ENCODE data around the gene EWSR1. TPM values are rescaled to one million over a fixed set of nuclear protein-coding genes. Genes with fewer than 3 reads are reported as not detected.

The EWSR1 gene
- total RNA-seq, 4 donors from 2014 or later, result 132 to 308 (median 170) TPM

- TF ChIP-seq POLR2A (IDR thresholded peaks at IDR 0.05) (no peak), CTCF (IDR thresholded peaks at IDR 0.05) (no peak), EP300 (IDR thresholded peaks at IDR 0.05) (no peak), POLR2AphosphoS5 (IDR thresholded peaks at IDR 0.05) (no peak)
- Histone ChIP-seq H3K27me3 (no peaks in the 10 kb centered on the region), H3K4me1 (peaks cover 25% of the 10 kb centered on the region), H3K4me3 (no peak overlapping the region), H3K36me3 (peaks cover 39% of the 10 kb centered on the region), H3K27ac (no peak overlapping the region), H3K9me3 (no peaks in the 10 kb centered on the region)
- no peak for DNase-seq (ENCODE audit: low spot score in 2 of 2)
- WGBS, result 40% methylated on average over 1 of the region's 2 CpGs
Measured at GRCh38 chr22:29302402-29302680, 34.3 kb downstream of the EWSR1 start.

- Histone ChIP-seq H3K36me3 (peaks cover 33% of the 10 kb centered on the region), H3K9me3 (no peaks in the 10 kb centered on the region), H3K27me3 (no peaks in the 10 kb centered on the region), H3K4me3 (no peak overlapping the region), H3K27ac (no peak overlapping the region), H3K4me1 (peaks cover 30% of the 10 kb centered on the region)
- no peak for TF ChIP-seq POLR2AphosphoS5 (IDR thresholded peaks at IDR 0.05)
- TF ChIP-seq CTCF (IDR thresholded peaks at IDR 0.05), result no peak
- no peak for TF ChIP-seq EP300 (IDR thresholded peaks at IDR 0.05)
- 20% methylated on average over 3 of the region's 13 CpGs for WGBS
- DNase-seq (ENCODE audit: low spot score in 2 of 2), result peak in 1 of 2 donors; percentile 75
Measured at GRCh38 chr22:29302681-29303465, 34.8 kb downstream of the EWSR1 start.

GRCh38 chr22:29305836-29306174 is 37.7 kb downstream of the EWSR1 start:
- DNase-seq (ENCODE audit: low spot score in 2 of 2), result no peak
- Histone ChIP-seq H3K4me1 (peaks cover 59% of the 10 kb centered on the region), H3K4me3 (peak overlapping the region; percentile 88), H3K9me3 (no peaks in the 10 kb centered on the region), H3K27me3 (no peaks in the 10 kb centered on the region), H3K27ac (no peak overlapping the region), H3K36me3 (peaks cover 4% of the 10 kb centered on the region)
- WGBS, result 44% methylated on average over 7 of the region's 7 CpGs
- TF ChIP-seq CTCF (IDR thresholded peaks at IDR 0.05) (no peak), EP300 (IDR thresholded peaks at IDR 0.05) (no peak), POLR2AphosphoS5 (IDR thresholded peaks at IDR 0.05) (no peak), POLR2A (IDR thresholded peaks at IDR 0.05) (no peak)

- Histone ChIP-seq H3K27ac (peak within 1 kb of the TSS; percentile 91), H3K36me3 (no peaks in the 10 kb centered on the region), H3K4me1 (peaks cover 64% of the 10 kb centered on the region), H3K4me3 (peak within 1 kb of the TSS; percentile 88), H3K9me3 (no peaks in the 10 kb centered on the region), H3K27me3 (no peaks in the 10 kb centered on the region)
- peak in 1 of 2 donors; percentile 92 for DNase-seq (ENCODE audit: low spot score in 2 of 2)
- under 1% methylated on average over 23 of the region's 40 CpGs for whole genome bisulfite sequencing
- TF ChIP-seq CTCF (IDR thresholded peaks at IDR 0.05) (peak; percentile 41 to 78), EP300 (IDR thresholded peaks at IDR 0.05) (no peak), POLR2A (IDR thresholded peaks at IDR 0.05) (no peak), POLR2AphosphoS5 (IDR thresholded peaks at IDR 0.05) (peak in 2 of 3 donors; percentile 67 to 69)
Measured at GRCh38 chr22:29306175-29306834, 38.2 kb downstream of the EWSR1 start, which contains the start of gene GAS2L1. Gene GAS2L1 (plus strand): TSS chr22:29306650. CDS start chr22:29308106, 1,456 bp downstream.

GRCh38 chr22:29306835-29307595 is 38.9 kb downstream of the EWSR1 start:
- 29% methylated on average over 1 of the region's 83 CpGs for WGBS
- H3K9me3 ChIP-seq, result no peaks in the 10 kb centered on the region
- TF ChIP-seq CTCF (IDR thresholded peaks at IDR 0.05), result no peak
- no peak for TF ChIP-seq EP300 (IDR thresholded peaks at IDR 0.05)
- peak in 1 of 2 donors; percentile 39 for TF ChIP-seq POLR2A (IDR thresholded peaks at IDR 0.05)
- TF ChIP-seq POLR2AphosphoS5 (IDR thresholded peaks at IDR 0.05), result no peak
- no peaks in the 10 kb centered on the region for H3K27me3 ChIP-seq
- no peaks in the 10 kb centered on the region for H3K36me3 ChIP-seq
- peak overlapping the region; percentile 88 for H3K4me3 ChIP-seq
- peak in 1 of 2 donors; percentile 88 for DNase-seq (ENCODE audit: low spot score in 2 of 2)
- peak overlapping the region; percentile 91 for H3K27ac ChIP-seq
- H3K4me1 ChIP-seq, result peaks cover 71% of the 10 kb centered on the region
